ENCODE measurements around the gene MPND.

DNA sequence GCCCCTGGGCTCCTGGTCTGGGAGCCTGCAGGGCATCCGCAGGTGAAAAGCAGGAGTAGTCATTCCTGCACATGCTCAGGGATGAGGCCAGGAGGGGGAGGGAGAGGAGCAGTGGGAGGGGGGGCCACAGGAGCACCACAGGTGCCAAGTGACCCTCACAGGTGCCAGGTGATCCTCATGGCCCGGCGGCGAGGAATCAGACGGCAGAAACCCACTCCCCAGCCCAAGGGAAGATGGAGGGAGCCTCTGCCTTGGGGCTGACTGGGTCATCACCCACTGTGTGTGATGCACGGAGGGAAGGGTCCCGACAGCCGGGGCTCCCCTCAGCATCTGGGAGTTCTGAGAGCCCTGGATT is 29.6 kb downstream of the MPND start:
- TF ChIP-seq GABPA (IDR thresholded peaks at IDR 0.05; ENCODE audit: low read depth) (no peak), TEAD4 (IDR thresholded peaks at IDR 0.05; ENCODE audit: borderline replicate concordance, insufficient read depth) (no peak), JUND (IDR thresholded peaks at IDR 0.05) (no peak), NFIC (IDR thresholded peaks at IDR 0.05; ENCODE audit: borderline replicate concordance) (no peak), RAD21 (IDR thresholded peaks at IDR 0.05; ENCODE audit: low read length) (no peak), EP300 (IDR thresholded peaks at IDR 0.05; ENCODE audit: borderline replicate concordance in 1 of 2, low read depth in 1 of 2, low read length in 1 of 2) (no peak), EZH2phosphoT487 (IDR thresholded peaks at IDR 0.05; ENCODE audit: borderline replicate concordance, low read depth) (no peak), POLR2AphosphoS5 (IDR thresholded peaks at IDR 0.05; ENCODE audit: low read depth, low read length) (no peak), RFX5 (IDR thresholded peaks at IDR 0.05; ENCODE audit: low read length) (no peak)
- TF ChIP-seq, protein P1, sequence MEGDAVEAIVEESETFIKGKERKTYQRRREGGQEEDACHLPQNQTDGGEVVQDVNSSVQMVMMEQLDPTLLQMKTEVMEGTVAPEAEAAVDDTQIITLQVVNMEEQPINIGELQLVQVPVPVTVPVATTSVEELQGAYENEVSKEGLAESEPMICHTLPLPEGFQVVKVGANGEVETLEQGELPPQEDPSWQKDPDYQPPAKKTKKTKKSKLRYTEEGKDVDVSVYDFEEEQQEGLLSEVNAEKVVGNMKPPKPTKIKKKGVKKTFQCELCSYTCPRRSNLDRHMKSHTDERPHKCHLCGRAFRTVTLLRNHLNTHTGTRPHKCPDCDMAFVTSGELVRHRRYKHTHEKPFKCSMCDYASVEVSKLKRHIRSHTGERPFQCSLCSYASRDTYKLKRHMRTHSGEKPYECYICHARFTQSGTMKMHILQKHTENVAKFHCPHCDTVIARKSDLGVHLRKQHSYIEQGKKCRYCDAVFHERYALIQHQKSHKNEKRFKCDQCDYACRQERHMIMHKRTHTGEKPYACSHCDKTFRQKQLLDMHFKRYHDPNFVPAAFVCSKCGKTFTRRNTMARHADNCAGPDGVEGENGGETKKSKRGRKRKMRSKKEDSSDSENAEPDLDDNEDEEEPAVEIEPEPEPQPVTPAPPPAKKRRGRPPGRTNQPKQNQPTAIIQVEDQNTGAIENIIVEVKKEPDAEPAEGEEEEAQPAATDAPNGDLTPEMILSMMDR (IDR thresholded peaks at IDR 0.05): no peak
- TF ChIP-seq, protein P2, sequence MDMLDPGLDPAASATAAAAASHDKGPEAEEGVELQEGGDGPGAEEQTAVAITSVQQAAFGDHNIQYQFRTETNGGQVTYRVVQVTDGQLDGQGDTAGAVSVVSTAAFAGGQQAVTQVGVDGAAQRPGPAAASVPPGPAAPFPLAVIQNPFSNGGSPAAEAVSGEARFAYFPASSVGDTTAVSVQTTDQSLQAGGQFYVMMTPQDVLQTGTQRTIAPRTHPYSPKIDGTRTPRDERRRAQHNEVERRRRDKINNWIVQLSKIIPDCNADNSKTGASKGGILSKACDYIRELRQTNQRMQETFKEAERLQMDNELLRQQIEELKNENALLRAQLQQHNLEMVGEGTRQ (IDR thresholded peaks at IDR 0.05; ENCODE audit: borderline replicate concordance, low read depth, low read length): no peak
- TF ChIP-seq, protein P3, sequence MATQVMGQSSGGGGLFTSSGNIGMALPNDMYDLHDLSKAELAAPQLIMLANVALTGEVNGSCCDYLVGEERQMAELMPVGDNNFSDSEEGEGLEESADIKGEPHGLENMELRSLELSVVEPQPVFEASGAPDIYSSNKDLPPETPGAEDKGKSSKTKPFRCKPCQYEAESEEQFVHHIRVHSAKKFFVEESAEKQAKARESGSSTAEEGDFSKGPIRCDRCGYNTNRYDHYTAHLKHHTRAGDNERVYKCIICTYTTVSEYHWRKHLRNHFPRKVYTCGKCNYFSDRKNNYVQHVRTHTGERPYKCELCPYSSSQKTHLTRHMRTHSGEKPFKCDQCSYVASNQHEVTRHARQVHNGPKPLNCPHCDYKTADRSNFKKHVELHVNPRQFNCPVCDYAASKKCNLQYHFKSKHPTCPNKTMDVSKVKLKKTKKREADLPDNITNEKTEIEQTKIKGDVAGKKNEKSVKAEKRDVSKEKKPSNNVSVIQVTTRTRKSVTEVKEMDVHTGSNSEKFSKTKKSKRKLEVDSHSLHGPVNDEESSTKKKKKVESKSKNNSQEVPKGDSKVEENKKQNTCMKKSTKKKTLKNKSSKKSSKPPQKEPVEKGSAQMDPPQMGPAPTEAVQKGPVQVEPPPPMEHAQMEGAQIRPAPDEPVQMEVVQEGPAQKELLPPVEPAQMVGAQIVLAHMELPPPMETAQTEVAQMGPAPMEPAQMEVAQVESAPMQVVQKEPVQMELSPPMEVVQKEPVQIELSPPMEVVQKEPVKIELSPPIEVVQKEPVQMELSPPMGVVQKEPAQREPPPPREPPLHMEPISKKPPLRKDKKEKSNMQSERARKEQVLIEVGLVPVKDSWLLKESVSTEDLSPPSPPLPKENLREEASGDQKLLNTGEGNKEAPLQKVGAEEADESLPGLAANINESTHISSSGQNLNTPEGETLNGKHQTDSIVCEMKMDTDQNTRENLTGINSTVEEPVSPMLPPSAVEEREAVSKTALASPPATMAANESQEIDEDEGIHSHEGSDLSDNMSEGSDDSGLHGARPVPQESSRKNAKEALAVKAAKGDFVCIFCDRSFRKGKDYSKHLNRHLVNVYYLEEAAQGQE (IDR thresholded peaks at IDR 0.05; ENCODE audit: low read depth, low read length): no peak
- TF ChIP-seq, protein P4, sequence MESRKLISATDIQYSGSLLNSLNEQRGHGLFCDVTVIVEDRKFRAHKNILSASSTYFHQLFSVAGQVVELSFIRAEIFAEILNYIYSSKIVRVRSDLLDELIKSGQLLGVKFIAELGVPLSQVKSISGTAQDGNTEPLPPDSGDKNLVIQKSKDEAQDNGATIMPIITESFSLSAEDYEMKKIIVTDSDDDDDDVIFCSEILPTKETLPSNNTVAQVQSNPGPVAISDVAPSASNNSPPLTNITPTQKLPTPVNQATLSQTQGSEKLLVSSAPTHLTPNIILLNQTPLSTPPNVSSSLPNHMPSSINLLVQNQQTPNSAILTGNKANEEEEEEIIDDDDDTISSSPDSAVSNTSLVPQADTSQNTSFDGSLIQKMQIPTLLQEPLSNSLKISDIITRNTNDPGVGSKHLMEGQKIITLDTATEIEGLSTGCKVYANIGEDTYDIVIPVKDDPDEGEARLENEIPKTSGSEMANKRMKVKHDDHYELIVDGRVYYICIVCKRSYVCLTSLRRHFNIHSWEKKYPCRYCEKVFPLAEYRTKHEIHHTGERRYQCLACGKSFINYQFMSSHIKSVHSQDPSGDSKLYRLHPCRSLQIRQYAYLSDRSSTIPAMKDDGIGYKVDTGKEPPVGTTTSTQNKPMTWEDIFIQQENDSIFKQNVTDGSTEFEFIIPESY (IDR thresholded peaks at IDR 0.05; ENCODE audit: borderline replicate concordance, low read depth): no peak
